ENCODE results near the gene BMP6. TPM values are rescaled to one million over a fixed set of nuclear protein-coding genes. Genes with fewer than 3 reads are reported as not detected.

The BMP6 gene
- total RNA-seq, 1 experiment from 2014 or later, result 1.9 TPM

GRCh38 chr6:7881765-7882500 is 156.0 kb downstream of the BMP6 start:
- Histone ChIP-seq H3K9me3 (ENCODE audit: low read depth, low read length, poor library complexity, severe bottlenecking) (no peaks in the 10 kb centered on the region), H3K27ac (ENCODE audit: low read depth, low read length, poor library complexity, severe bottlenecking) (no peak overlapping the region), H3K4me1 (ENCODE audit: insufficient read depth, low read length, poor library complexity, severe bottlenecking) (no peaks in the 10 kb centered on the region), H3K27me3 (replicated peaks; ENCODE audit: insufficient read depth, low read depth, low read length, poor library complexity) (no peaks in the 10 kb centered on the region), H3K4me3 (ENCODE audit: low read depth, low read length, poor library complexity, severe bottlenecking) (no peak overlapping the region), H3K36me3 (ENCODE audit: insufficient read depth, low read length, poor library complexity, severe bottlenecking) (peaks cover 65% of the 10 kb centered on the region)
- intact Hi-C loops (cut with micrococcal nuclease; ENCODE audit: unreplicated experiment), result no loop called here
- DNase-seq (ENCODE audit: low spot score), result no peak
- TF ChIP-seq EZH2 (IDR thresholded peaks at IDR 0.05; ENCODE audit: borderline replicate concordance, low read depth, low read length, poor library complexity, severe bottlenecking) (no peak), CTCF (conservative IDR thresholded peaks at IDR 0.05; ENCODE audit: low read depth, low read length) (no peak)
- CTCF ChIA-PET, result no interaction called here
- TSS peak; percentile 59 for BruUV-seq (replicated peaks)
- POLR2A ChIA-PET (ENCODE audit: low non-redundant PET), result no interaction called here

GRCh38 chr6:7882505-7883257 is 156.8 kb downstream of the BMP6 start:
- Histone ChIP-seq H3K27ac (ENCODE audit: low read depth, low read length, poor library complexity, severe bottlenecking) (no peak overlapping the region), H3K9me3 (ENCODE audit: low read depth, low read length, poor library complexity, severe bottlenecking) (no peaks in the 10 kb centered on the region), H3K36me3 (ENCODE audit: insufficient read depth, low read length, poor library complexity, severe bottlenecking) (peaks cover 72% of the 10 kb centered on the region), H3K4me1 (ENCODE audit: insufficient read depth, low read length, poor library complexity, severe bottlenecking) (no peaks in the 10 kb centered on the region), H3K4me3 (ENCODE audit: low read depth, low read length, poor library complexity, severe bottlenecking) (no peak overlapping the region), H3K27me3 (replicated peaks; ENCODE audit: insufficient read depth, low read depth, low read length, poor library complexity) (no peaks in the 10 kb centered on the region)
- TF ChIP-seq CTCF (conservative IDR thresholded peaks at IDR 0.05; ENCODE audit: low read depth, low read length) (no peak), EZH2 (IDR thresholded peaks at IDR 0.05; ENCODE audit: borderline replicate concordance, low read depth, low read length, poor library complexity, severe bottlenecking) (no peak)
- ChIA-PET CTCF (no interaction called here), POLR2A (ENCODE audit: low non-redundant PET) (no interaction called here)
- no TSS peak for BruUV-seq (replicated peaks)
- DNase-seq (ENCODE audit: low spot score), result no peak
- intact Hi-C loops (cut with micrococcal nuclease; ENCODE audit: unreplicated experiment), result no loop called here

- CTCF ChIA-PET, result no interaction called here
- intact Hi-C loops (cut with micrococcal nuclease; ENCODE audit: unreplicated experiment), result no loop called here
- H3K4me3 ChIP-seq (ENCODE audit: low read depth, low read length, poor library complexity, severe bottlenecking), result no peak overlapping the region
- TF ChIP-seq EZH2 (IDR thresholded peaks at IDR 0.05; ENCODE audit: borderline replicate concordance, low read depth, low read length, poor library complexity, severe bottlenecking) (no peak), CTCF (conservative IDR thresholded peaks at IDR 0.05; ENCODE audit: low read depth, low read length) (no peak)
- no peak overlapping the region for H3K27ac ChIP-seq (ENCODE audit: low read depth, low read length, poor library complexity, severe bottlenecking)
- no peak for DNase-seq (ENCODE audit: low spot score)
- no TSS peak for BruUV-seq (replicated peaks)
- H3K36me3 ChIP-seq (ENCODE audit: insufficient read depth, low read length, poor library complexity, severe bottlenecking), result peaks cover 77% of the 10 kb centered on the region
- POLR2A ChIA-PET (ENCODE audit: low non-redundant PET), result no interaction called here
- H3K4me1 ChIP-seq (ENCODE audit: insufficient read depth, low read length, poor library complexity, severe bottlenecking), result no peaks in the 10 kb centered on the region
- no peaks in the 10 kb centered on the region for H3K9me3 ChIP-seq (ENCODE audit: low read depth, low read length, poor library complexity, severe bottlenecking)
- no peaks in the 10 kb centered on the region for H3K27me3 ChIP-seq (replicated peaks; ENCODE audit: insufficient read depth, low read depth, low read length, poor library complexity)
Observed at GRCh38 chr6:7883381-7883780, 157.5 kb downstream of the BMP6 start.
